Activated naive CD8-positive, alpha-beta T cell treated with anti-CD3 and anti-CD28 coated beads, Interleukin-2, amount 10 ng/mL, durations not matched to agents 7 days and 5 days (primary cell): Measurements from ENCODE around the gene CTBP2. TPM values are rescaled to one million over a fixed set of nuclear protein-coding genes. Genes with fewer than 3 reads are reported as not detected.

Source experiments
- ATAC-seq: fragments of 150-1000 bp; cut with Tn5 transposase; one replicate; pipeline ENCODE4 v1.10.0; 2021; ENCODE audit warnings: low read depth, moderate library complexity
- POLR2A ChIA-PET: fragments of 350-600 bp; sonication (Branson Sonifier 250); formaldehyde crosslinking; loops from one replicate; lab custom pipeline; 2021; ENCODE audit warnings: antibody characterized with exemption; lab: Charles Lee
- DNase-seq: peaks from one replicate; pipeline ENCODE4 v3.0.0; 2021
- H3K27ac Mint-ChIP-seq: one replicate; pipeline ENCODE4 v1.8.0; 2022; ENCODE audit warnings: mild to moderate bottlenecking, mixed read lengths
- H3K27me3 Mint-ChIP-seq: one replicate; pipeline ENCODE4 v1.8.0; 2022; ENCODE audit warnings: mild to moderate bottlenecking, moderate library complexity, mixed read lengths
- H3K36me3 Mint-ChIP-seq: one replicate; pipeline ENCODE4 v1.8.0; 2021; ENCODE audit warnings: mild to moderate bottlenecking, mixed read lengths
- H3K4me1 Mint-ChIP-seq: one replicate; pipeline ENCODE4 v1.8.0; 2021; ENCODE audit warnings: mixed read lengths
- H3K4me3 Mint-ChIP-seq: one replicate; pipeline ENCODE4 v1.8.0; 2022; ENCODE audit warnings: mild to moderate bottlenecking, moderate library complexity, mixed read lengths
- H3K9me3 Mint-ChIP-seq: one replicate; pipeline ENCODE4 v1.8.0; 2021; ENCODE audit warnings: mixed read lengths
- total RNA-seq, 2 experiments: library from RNA; stranded (reverse); gene quantifications; one replicate each; pipeline ENCODE4 v1.2.3, GENCODE V29; 2021

CTBP2 gene
- total RNA-seq, 2 experiments from 2014 or later: 0.94 to 1.6 TPM

DNA sequence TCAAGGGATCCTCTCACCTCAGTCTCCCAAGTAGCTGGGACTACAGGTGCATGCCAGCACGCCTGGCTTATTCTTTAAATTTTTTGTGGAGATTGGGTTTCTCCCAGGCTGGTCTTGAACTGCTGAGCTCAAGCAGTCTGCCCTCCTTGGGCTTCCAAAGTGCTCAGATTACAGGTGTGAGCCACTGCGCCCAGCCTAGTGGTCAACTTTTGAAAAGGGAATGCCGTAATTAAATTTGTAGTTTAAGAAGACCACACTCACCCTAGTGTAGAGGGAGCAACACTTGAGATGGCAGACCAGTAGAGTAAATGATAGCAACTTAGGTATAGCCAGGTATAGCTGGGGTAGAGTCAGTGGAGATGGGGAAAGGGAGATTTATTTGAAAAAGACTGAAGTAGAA, 200.8 kb downstream of the CTBP2 start:
- POLR2A ChIA-PET: no interaction called here
- no peaks in the 10 kb centered on the region for H3K9me3 Mint-ChIP-seq
- no peak overlapping the region for H3K4me3 Mint-ChIP-seq
- H3K27ac Mint-ChIP-seq: no peak overlapping the region
- H3K4me1 Mint-ChIP-seq: peaks cover 20% of the 10 kb centered on the region
- DNase-seq: no peak
- H3K27me3 Mint-ChIP-seq: no peaks in the 10 kb centered on the region
- no peak for ATAC-seq
- peaks cover 9% of the 10 kb centered on the region for H3K36me3 Mint-ChIP-seq

DNA sequence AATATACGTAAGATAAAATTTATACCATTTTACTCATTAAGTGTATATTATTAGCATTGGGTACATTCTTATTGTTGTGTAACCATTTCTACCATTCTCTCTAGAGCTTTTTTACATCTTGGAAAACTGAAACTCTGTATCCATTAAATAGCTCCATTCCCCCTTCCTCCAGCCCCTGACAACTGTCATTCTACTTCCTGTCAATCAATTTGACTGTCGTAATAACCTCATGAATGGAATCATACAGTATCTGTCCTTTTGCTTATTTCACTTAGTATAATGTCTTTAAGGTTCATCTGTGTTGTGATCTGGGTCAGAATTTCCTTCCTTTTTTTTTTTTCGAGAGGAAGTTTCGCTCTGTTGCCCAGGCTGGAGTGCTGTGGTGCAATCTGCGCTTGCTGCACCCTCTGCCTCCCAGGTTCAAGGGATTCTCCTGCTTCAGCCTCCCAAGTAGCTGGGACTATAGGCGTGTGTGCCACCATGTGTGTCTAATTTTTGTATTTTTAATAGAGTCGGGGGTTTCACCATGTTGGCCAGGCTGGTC, 202.9 kb downstream of the CTBP2 start:
- DNase-seq (no peak), ATAC-seq (no peak)
- Mint-ChIP-seq H3K27ac (no peak overlapping the region), H3K27me3 (no peaks in the 10 kb centered on the region), H3K36me3 (peaks cover 7% of the 10 kb centered on the region), H3K4me1 (peaks cover 23% of the 10 kb centered on the region), H3K4me3 (no peak overlapping the region), H3K9me3 (no peaks in the 10 kb centered on the region)
- POLR2A ChIA-PET: no interaction called here

DNA sequence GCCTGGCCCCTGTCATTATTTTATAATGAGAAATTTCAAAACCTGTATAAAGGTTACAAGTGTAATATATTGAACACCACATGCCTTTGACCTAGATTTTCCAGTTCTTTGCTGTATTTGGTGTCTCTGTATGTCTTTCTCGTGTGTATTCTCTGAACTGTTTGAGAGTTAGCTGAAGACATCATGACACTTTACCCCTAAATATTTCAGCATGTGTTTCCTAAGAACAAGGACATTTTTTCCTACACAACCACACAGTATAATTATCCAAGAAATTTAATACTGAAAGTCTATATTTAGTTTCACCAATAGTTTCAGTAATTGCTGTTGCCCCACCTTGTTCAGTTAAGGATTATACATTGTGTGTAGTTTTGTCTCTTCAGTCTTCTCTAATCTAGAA, 203.6 kb downstream of the CTBP2 start:
- Mint-ChIP-seq H3K4me1 (peaks cover 23% of the 10 kb centered on the region), H3K27me3 (no peaks in the 10 kb centered on the region), H3K36me3 (peaks cover 7% of the 10 kb centered on the region), H3K27ac (no peak overlapping the region), H3K9me3 (no peaks in the 10 kb centered on the region), H3K4me3 (no peak overlapping the region)
- ATAC-seq (no peak), DNase-seq (no peak)
- POLR2A ChIA-PET: no interaction called here

DNA sequence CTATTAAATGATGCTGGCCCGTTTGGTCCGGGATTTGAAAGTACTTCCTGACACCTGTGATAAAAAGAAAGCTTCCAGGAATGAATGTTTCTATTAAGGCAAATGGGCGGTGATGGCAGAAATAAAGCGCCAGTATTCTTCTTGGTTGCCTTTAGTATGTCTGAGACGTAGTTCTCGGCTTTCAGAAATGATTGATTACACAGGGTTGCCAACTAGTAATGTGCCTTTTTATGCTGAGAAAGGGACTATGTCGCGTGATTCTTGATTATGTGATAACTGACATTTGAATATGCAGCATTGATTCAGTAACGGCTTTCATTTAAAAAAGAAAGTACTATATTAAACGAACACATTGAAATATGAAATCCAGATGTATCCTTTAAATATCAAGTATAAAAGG, 204.5 kb downstream of the CTBP2 start:
- no peak overlapping the region for H3K4me3 Mint-ChIP-seq
- H3K4me1 Mint-ChIP-seq: peaks cover 21% of the 10 kb centered on the region
- no peak for ATAC-seq
- no peak overlapping the region for H3K27ac Mint-ChIP-seq
- DNase-seq: no peak
- H3K36me3 Mint-ChIP-seq: peaks cover 6% of the 10 kb centered on the region
- POLR2A ChIA-PET: no interaction called here
- H3K27me3 Mint-ChIP-seq: no peaks in the 10 kb centered on the region
- no peaks in the 10 kb centered on the region for H3K9me3 Mint-ChIP-seq

DNA sequence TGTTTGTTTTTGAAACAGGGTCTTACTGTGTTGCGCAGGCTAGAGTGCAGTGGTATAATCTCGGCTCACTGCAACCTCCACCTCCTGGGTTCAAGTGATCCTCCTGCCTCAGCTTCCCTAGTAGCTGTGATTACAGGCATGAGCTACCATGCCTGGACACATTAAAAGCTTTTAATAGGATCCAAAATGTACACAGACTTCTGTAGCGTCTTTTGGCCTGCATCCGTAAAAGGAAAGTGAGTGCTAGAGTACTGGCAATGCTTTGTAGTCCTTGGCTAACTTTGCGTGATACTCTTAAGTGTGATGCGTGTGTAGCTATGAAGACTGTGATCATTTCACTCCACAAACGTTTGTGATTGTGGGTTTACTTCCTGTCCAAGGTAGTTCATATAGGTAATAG, 205.1 kb downstream of the CTBP2 start:
- Mint-ChIP-seq H3K4me3 (no peak overlapping the region), H3K36me3 (peaks cover 6% of the 10 kb centered on the region), H3K9me3 (no peaks in the 10 kb centered on the region), H3K4me1 (peaks cover 18% of the 10 kb centered on the region), H3K27ac (no peak overlapping the region), H3K27me3 (no peaks in the 10 kb centered on the region)
- no peak for DNase-seq
- no peak for ATAC-seq
- POLR2A ChIA-PET: no interaction called here

DNA sequence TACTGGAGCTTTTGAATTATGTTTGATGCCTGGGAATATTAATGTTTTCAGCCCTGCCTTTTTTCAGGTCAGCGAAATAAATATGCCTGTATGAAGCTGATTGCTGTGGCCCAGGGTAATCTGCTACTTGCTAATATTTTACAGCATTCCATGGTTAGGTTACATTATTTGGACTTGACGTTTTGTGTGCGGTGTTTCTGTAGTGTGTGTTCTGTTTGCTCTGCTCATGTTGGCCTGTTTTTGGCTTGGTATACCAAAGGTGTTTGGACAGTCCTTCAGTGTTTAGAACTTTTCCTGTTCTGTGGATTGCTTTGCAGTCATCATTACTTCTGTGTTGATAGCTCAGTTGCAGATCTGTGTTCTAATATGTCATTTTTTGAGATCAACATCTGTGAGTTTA, 206.9 kb downstream of the CTBP2 start:
- no peak for ATAC-seq
- Mint-ChIP-seq H3K4me3 (no peak overlapping the region), H3K36me3 (peaks cover 6% of the 10 kb centered on the region), H3K27ac (no peak overlapping the region), H3K4me1 (peaks cover 13% of the 10 kb centered on the region), H3K27me3 (no peaks in the 10 kb centered on the region), H3K9me3 (no peaks in the 10 kb centered on the region)
- DNase-seq: no peak
- POLR2A ChIA-PET: no interaction called here

DNA sequence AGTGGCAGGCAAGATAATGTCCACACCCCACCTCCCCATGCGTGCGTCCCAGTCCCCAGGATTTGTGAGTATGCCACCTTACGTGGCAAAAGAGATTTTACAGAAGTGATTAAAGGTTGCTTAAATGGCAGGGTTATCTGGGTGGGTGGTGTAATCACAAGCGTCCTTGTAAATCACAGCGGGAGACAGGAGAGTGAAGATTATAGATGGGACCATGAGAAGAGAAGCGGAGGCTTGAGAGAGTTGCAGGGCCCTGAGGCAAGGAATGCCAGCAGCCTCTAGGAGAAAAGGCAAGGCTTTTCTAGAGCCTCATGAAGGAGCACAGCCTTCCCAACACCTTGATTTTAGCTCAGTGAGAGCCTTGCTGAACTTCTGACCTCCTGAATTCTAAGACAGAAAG, 208.2 kb downstream of the CTBP2 start:
- no peaks in the 10 kb centered on the region for H3K27me3 Mint-ChIP-seq
- peaks cover 11% of the 10 kb centered on the region for H3K4me1 Mint-ChIP-seq
- no peak overlapping the region for H3K27ac Mint-ChIP-seq
- no peak overlapping the region for H3K4me3 Mint-ChIP-seq
- ATAC-seq: no peak
- no peak for DNase-seq
- no peaks in the 10 kb centered on the region for H3K9me3 Mint-ChIP-seq
- POLR2A ChIA-PET: no interaction called here
- H3K36me3 Mint-ChIP-seq: peaks cover 12% of the 10 kb centered on the region

DNA sequence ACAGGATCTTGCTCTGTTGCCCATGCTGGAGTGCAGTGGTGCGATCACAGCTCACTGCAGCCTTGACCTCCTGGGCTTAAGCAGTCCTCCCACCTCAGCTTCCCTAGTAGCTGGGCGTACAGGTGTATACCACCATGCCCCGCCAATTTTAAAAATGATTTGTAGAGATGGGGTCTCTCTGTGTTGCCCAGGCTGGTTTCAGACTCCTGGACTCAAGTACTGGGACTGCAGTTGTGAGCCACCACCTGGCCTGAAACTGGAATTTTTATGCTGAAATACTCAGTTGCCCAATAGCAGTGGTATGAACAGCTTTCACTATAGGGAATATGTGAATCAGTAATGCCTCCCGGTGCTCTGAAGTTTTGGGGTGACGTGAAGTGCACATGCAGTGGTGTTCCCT, 210.8 kb downstream of the CTBP2 start:
- Mint-ChIP-seq H3K27me3 (no peaks in the 10 kb centered on the region), H3K4me1 (peaks cover 5% of the 10 kb centered on the region), H3K4me3 (no peak overlapping the region), H3K36me3 (peaks cover 15% of the 10 kb centered on the region), H3K27ac (no peak overlapping the region), H3K9me3 (no peaks in the 10 kb centered on the region)
- POLR2A ChIA-PET: interaction anchor here (0.7 kb wide), 1 partner anchor 738 kb away, joined by 4 read pairs; no protein-coding TSS in a partner anchor
- DNase-seq (no peak), ATAC-seq (no peak)

DNA sequence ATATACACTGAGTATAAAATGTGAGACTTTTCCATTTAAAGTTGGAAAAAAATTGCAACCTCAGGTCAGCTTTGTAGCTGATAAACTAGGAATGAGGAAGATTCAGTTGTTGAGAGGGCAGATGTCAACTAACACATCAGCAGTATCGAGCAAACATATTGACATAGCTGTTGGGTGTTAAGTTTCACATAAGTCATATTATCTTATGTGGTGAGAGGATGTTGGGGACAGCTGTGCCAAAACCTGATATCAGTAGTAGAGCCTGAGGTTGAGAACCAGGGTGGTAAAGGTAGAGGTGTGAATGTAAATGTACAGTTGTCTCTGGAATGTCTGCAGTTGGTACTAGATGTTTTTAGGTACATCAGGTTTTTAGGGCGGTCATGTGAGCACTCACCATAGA, 213.4 kb downstream of the CTBP2 start:
- DNase-seq: no peak
- Mint-ChIP-seq H3K9me3 (no peaks in the 10 kb centered on the region), H3K4me3 (no peak overlapping the region), H3K36me3 (peaks cover 23% of the 10 kb centered on the region), H3K27me3 (no peaks in the 10 kb centered on the region), H3K27ac (no peak overlapping the region), H3K4me1 (peaks cover 10% of the 10 kb centered on the region)
- POLR2A ChIA-PET: no interaction called here
- ATAC-seq: no peak

DNA sequence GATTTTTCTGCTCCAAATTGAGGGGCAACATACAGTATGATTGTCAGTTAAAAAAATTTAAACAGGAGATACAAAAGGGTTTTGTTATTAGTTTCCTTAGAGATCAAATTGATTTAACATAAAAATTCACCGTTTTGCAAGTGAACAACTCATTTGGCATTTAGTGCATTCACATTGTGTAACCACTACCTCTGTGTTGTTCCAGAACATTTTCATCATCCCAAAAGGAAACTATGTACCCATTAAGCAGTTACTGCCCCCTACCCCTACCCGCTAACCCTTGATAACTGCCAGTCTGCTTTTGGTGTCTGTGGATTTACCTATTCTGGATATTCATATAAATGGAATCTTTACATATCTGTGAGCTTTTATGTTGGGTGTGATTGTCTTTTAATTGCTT, 215.4 kb downstream of the CTBP2 start:
- Mint-ChIP-seq H3K27me3 (no peaks in the 10 kb centered on the region), H3K9me3 (no peaks in the 10 kb centered on the region), H3K27ac (no peak overlapping the region), H3K4me1 (peaks cover 13% of the 10 kb centered on the region), H3K36me3 (peaks cover 23% of the 10 kb centered on the region), H3K4me3 (no peak overlapping the region)
- ATAC-seq (no peak), DNase-seq (no peak)
- POLR2A ChIA-PET: interaction anchor here (0.6 kb wide), 1 partner anchor 32 kb away, joined by 3 read pairs; no protein-coding TSS in a partner anchor

DNA sequence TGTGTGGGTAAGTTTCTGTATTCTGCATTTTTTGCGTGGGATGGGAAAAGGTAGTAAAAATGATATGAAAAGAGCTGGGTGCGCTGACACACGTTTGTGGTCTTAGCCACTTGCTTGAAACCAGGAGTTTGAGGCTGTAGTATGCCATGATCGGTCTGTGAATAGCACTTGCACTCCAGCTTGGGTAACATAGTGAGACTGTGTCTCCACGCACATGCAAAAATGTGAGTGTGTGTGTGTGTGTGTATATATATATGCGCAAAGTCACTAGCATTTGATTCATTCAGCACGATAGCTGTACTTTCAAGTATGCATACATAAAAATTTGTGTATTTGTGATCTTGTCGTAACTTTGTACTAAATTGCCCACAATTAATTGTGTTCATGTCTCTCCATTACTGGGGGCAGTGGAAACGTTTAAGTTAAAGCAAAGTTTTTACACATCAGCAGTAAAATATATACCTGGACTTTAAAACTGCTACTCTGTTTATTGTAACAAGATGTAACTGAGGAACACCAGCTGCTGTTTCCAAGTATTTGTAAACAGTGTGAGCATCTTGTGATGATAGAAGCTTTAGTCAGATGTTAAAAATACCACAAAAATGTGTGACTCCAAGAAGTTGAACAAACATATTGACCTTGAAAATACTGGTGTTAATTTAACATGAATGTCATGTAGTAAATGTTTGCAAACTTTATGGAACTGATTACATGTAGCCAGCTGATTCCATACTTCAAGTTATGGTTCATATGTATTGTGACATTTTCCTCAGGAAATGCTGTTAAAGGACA, 216.9 kb downstream of the CTBP2 start:
- peaks cover 17% of the 10 kb centered on the region for H3K36me3 Mint-ChIP-seq
- H3K4me1 Mint-ChIP-seq: peaks cover 13% of the 10 kb centered on the region
- ATAC-seq (no peak), DNase-seq (no peak)
- H3K9me3 Mint-ChIP-seq: no peaks in the 10 kb centered on the region
- H3K27ac Mint-ChIP-seq: no peak overlapping the region
- POLR2A ChIA-PET: no interaction called here
- no peaks in the 10 kb centered on the region for H3K27me3 Mint-ChIP-seq
- no peak overlapping the region for H3K4me3 Mint-ChIP-seq

DNA sequence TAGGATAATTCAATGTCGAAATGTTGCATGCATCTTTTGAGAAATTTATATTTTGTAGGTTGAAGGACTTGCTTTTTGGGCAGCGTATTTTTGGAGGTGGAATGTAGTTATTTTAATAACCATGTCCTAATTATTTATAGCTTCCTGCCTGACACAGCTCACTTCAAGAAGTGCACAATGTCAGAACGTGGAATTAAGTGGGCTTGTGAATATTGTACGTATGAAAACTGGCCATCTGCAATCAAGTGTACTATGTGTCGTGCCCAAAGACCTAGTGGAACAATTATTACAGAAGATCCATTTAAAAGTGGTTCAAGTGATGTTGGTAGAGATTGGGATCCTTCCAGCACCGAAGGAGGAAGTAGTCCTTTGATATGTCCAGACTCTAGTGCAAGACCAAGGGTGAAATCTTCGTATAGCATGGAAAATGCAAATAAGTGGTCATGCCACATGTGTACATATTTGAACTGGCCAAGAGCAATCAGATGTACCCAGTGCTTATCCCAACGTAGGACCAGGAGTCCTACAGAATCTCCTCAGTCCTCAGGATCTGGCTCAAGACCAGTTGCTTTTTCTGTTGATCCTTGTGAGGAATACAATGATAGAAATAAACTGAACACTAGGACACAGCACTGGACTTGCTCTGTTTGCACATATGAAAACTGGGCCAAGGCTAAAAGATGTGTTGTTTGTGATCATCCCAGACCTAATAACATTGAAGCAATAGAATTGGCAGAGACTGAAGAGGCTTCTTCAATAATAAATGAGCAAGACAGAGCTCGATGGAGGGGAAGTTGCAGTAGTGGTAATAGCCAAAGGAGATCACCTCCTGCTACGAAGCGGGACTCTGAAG, 217.8 kb downstream of the CTBP2 start:
- H3K36me3 Mint-ChIP-seq: peaks cover 11% of the 10 kb centered on the region
- no peaks in the 10 kb centered on the region for H3K9me3 Mint-ChIP-seq
- H3K27ac Mint-ChIP-seq: no peak overlapping the region
- H3K27me3 Mint-ChIP-seq: no peaks in the 10 kb centered on the region
- POLR2A ChIA-PET: no interaction called here
- ATAC-seq (no peak), DNase-seq (no peak)
- H3K4me1 Mint-ChIP-seq: peaks cover 13% of the 10 kb centered on the region
- H3K4me3 Mint-ChIP-seq: no peak overlapping the region

DNA sequence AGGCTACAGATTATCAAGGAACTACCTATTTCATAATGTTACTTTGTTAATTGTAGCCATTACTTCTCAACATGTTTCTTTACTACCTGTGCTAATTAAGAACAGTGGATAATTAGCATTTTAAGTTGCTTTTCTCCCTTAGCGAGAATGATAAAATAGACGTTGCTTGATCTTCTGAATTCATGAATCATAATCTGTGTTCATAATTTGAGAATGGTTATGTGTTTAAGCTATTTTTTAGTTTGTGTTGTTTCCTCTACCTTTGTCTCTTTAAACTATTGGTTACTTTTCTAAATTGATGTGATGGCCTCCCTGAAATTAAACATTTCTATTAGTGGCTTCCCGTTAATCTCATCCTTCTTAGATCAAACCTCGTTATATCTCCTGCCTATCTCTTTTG, 218.5 kb downstream of the CTBP2 start, which contains the start of gene ZRANB1:
ZRANB1 (plus strand) TSS at position 301 of the 400 bp plus-strand sequence. CDS start 371 bp downstream, outside the sequence.
- no peaks in the 10 kb centered on the region for H3K27me3 Mint-ChIP-seq
- H3K9me3 Mint-ChIP-seq: no peaks in the 10 kb centered on the region
- H3K4me3 Mint-ChIP-seq: no peak within 1 kb of the TSS
- POLR2A ChIA-PET: no interaction called here
- peaks cover 13% of the 10 kb centered on the region for H3K4me1 Mint-ChIP-seq
- peaks cover 10% of the 10 kb centered on the region for H3K36me3 Mint-ChIP-seq
- H3K27ac Mint-ChIP-seq: no peak within 1 kb of the TSS
- ATAC-seq (no peak), DNase-seq (no peak)
